Activated CD4-positive, CD25-positive, alpha-beta regulatory T cell (primary cell): Measurements from ENCODE around the gene PPP1R37.

Experiments
- DNase-seq, 4 experiments: peaks; one replicate each; lab custom pipeline; 2025; lab: John Stamatoyannopoulos, UW

PPP1R37 gene

GRCh38 chr19:45092747-45093678 lies at the start of gene PPP1R37:
TSS of gene PPP1R37 (plus strand) at chr19:45093179. CDS start at chr19:45093326, 147 bp downstream.
- DNase-seq: peak; percentile 75 to 85 (median 82)

- DNase-seq: no peak
Observed at GRCh38 chr19:45045671-45046353, 47.2 kb upstream of the PPP1R37 start.

GRCh38 chr19:45046355-45046754 lies 46.6 kb upstream of the PPP1R37 start:
- no peak for DNase-seq

- no peak for DNase-seq
Observed at GRCh38 chr19:45047188-45047797, 45.7 kb upstream of the PPP1R37 start.

- DNase-seq: no peak
Observed at GRCh38 chr19:45049073-45049736, 43.8 kb upstream of the PPP1R37 start.

GRCh38 chr19:45050036-45050435 lies 42.9 kb upstream of the PPP1R37 start:
- DNase-seq: no peak

GRCh38 chr19:45051929-45052579 lies 40.9 kb upstream of the PPP1R37 start:
- no peak for DNase-seq

- no peak for DNase-seq
Observed at GRCh38 chr19:45056831-45057230, 36.1 kb upstream of the PPP1R37 start.

GRCh38 chr19:45057444-45057843 lies 35.5 kb upstream of the PPP1R37 start:
- DNase-seq: no peak

- no peak for DNase-seq
Observed at GRCh38 chr19:45058622-45059159, 34.3 kb upstream of the PPP1R37 start.

GRCh38 chr19:45059258-45059965 lies 33.6 kb upstream of the PPP1R37 start:
- peak; percentile 64 to 76 (median 70) for DNase-seq

- DNase-seq: no peak
Observed at GRCh38 chr19:45061965-45062364, 31.0 kb upstream of the PPP1R37 start.

- no peak for DNase-seq
Observed at GRCh38 chr19:45063851-45064801, 28.9 kb upstream of the PPP1R37 start.

GRCh38 chr19:45066921-45067661 lies 25.9 kb upstream of the PPP1R37 start:
- no peak for DNase-seq

GRCh38 chr19:45068041-45068440 lies 24.9 kb upstream of the PPP1R37 start:
- DNase-seq: no peak

- no peak for DNase-seq
Observed at GRCh38 chr19:45069056-45069455, 23.9 kb upstream of the PPP1R37 start.

GRCh38 chr19:45070214-45070613 lies 22.8 kb upstream of the PPP1R37 start:
- no peak for DNase-seq

GRCh38 chr19:45070861-45071544 lies 22.0 kb upstream of the PPP1R37 start:
- no peak for DNase-seq
